Measurements from ENCODE around the gene CHDH.

Gene CHDH

GRCh38 chr3:53846134-53846850 is at the start of gene CHDH, which contains the start of gene IL17RB:
Gene CHDH, minus strand, starts transcription at chr3:53846419. Its CDS starts 22,411 bp downstream, at chr3:53824008.
Gene IL17RB, plus strand, starts transcription at chr3:53846568. Its CDS starts 21 bp downstream, at chr3:53846589.
- TF ChIP-seq ZNF274 (IDR thresholded peaks at IDR 0.05; ENCODE audit: low read depth, low read length), result no peak
- peak within 1 kb of the TSS; percentile 56; the same call in 1 of the 2 replicates for H3K4me3 ChIP-seq (ENCODE audit: low read length)

GRCh38 chr3:53892286-53892637 is 46.0 kb upstream of the CHDH start:
- peak overlapping the region; percentile 33; the same call in 1 of the 2 replicates for H3K4me3 ChIP-seq (ENCODE audit: low read length)
- TF ChIP-seq ZNF274 (IDR thresholded peaks at IDR 0.05; ENCODE audit: low read depth, low read length), result no peak

GRCh38 chr3:53891497-53892285 is 45.5 kb upstream of the CHDH start, which contains the start of gene SELENOK:
Gene SELENOK, minus strand, starts transcription at chr3:53891859.
- peak within 1 kb of the TSS; percentile 77 for H3K4me3 ChIP-seq (ENCODE audit: low read length)
- TF ChIP-seq ZNF274 (IDR thresholded peaks at IDR 0.05; ENCODE audit: low read depth, low read length), result no peak

- H3K4me3 ChIP-seq (ENCODE audit: low read length), result peak overlapping the region; percentile 77
- no peak for TF ChIP-seq ZNF274 (IDR thresholded peaks at IDR 0.05; ENCODE audit: low read depth, low read length)
These were observed 44.7 kb upstream of the CHDH start for GRCh38 chr3:53890726-53891475.

GRCh38 chr3:53888232-53888631 is 42.0 kb upstream of the CHDH start:
- no peak overlapping the region for H3K4me3 ChIP-seq (ENCODE audit: low read length)
- TF ChIP-seq ZNF274 (IDR thresholded peaks at IDR 0.05; ENCODE audit: low read depth, low read length), result no peak

- H3K4me3 ChIP-seq (ENCODE audit: low read length), result no peak overlapping the region
- TF ChIP-seq ZNF274 (IDR thresholded peaks at IDR 0.05; ENCODE audit: low read depth, low read length), result no peak
These were observed 41.2 kb upstream of the CHDH start for GRCh38 chr3:53887446-53887845.

- TF ChIP-seq ZNF274 (IDR thresholded peaks at IDR 0.05; ENCODE audit: low read depth, low read length), result no peak
- H3K4me3 ChIP-seq (ENCODE audit: low read length), result no peak overlapping the region
These were observed 39.0 kb upstream of the CHDH start for GRCh38 chr3:53885239-53885638.

GRCh38 chr3:53884623-53885022 is 38.4 kb upstream of the CHDH start:
- TF ChIP-seq ZNF274 (IDR thresholded peaks at IDR 0.05; ENCODE audit: low read depth, low read length), result no peak
- H3K4me3 ChIP-seq (ENCODE audit: low read length), result no peak overlapping the region

- no peak overlapping the region for H3K4me3 ChIP-seq (ENCODE audit: low read length)
- no peak for TF ChIP-seq ZNF274 (IDR thresholded peaks at IDR 0.05; ENCODE audit: low read depth, low read length)
These were observed 36.8 kb upstream of the CHDH start for GRCh38 chr3:53883008-53883407.

- peak within 1 kb of the TSS; percentile 99 for H3K4me3 ChIP-seq (ENCODE audit: low read length)
- TF ChIP-seq ZNF274 (IDR thresholded peaks at IDR 0.05; ENCODE audit: low read depth, low read length), result no peak
These were observed 35.7 kb upstream of the CHDH start, which contains the start of gene ACTR8 for GRCh38 chr3:53881691-53882593. Gene ACTR8, minus strand, starts transcription at chr3:53882152. Its CDS starts 51 bp downstream, at chr3:53882101.

GRCh38 chr3:53880396-53881345 is 34.5 kb upstream of the CHDH start:
- TF ChIP-seq ZNF274 (IDR thresholded peaks at IDR 0.05; ENCODE audit: low read depth, low read length), result no peak
- peak overlapping the region; percentile 99 for H3K4me3 ChIP-seq (ENCODE audit: low read length)
